ENCODE data around the gene C1QTNF4.

- TF ChIP-seq CTCF (IDR thresholded peaks at IDR 0.05) (no peak), POLR2A (IDR thresholded peaks at IDR 0.05) (no peak)
Observed at GRCh38 chr11:47628026-47628425, 33.8 kb upstream of the C1QTNF4 start.

Data from thyroid gland (tissue), 4 donors.